PC-9 (cell line): Measurements from ENCODE around the gene GAL3ST3.

Source experiments
- EZH2 ChIP-seq: fragments of 200-600 bp; sonication (generic); IDR thresholded peaks from 2 replicates; pipeline ENCODE4 v1.8.0; 2017; ENCODE audit warnings: antibody characterized with exemption, low read depth
- TF ChIP-seq, protein P1 (sequence below): fragments of 200-600 bp; sonication (generic); conservative IDR thresholded peaks from 2 replicates; pipeline ENCODE4 v1.6.1; 2017; ENCODE audit warnings: mixed run types, antibody characterized with exemption, mild to moderate bottlenecking, moderate library complexity

DNA sequence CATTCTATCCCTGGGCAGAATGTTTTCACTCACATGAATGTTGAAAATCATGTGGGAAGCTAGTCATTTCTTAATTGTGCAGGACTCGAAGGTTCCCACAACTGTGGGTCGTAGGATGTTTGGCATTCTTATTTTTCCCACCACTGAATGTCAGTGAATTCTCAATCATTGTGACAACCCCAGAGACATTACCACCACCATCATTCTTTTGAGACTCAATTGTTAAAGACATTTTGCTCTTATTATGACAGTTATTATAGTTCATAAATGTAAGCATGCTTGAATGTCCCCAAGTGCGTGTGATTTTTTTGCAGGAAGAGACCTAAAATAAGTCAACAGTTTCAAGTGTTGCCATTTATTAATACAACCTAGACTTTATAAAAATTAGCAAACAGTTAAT lies 40.1 kb upstream of the GAL3ST3 start:
- TF ChIP-seq, protein P1, sequence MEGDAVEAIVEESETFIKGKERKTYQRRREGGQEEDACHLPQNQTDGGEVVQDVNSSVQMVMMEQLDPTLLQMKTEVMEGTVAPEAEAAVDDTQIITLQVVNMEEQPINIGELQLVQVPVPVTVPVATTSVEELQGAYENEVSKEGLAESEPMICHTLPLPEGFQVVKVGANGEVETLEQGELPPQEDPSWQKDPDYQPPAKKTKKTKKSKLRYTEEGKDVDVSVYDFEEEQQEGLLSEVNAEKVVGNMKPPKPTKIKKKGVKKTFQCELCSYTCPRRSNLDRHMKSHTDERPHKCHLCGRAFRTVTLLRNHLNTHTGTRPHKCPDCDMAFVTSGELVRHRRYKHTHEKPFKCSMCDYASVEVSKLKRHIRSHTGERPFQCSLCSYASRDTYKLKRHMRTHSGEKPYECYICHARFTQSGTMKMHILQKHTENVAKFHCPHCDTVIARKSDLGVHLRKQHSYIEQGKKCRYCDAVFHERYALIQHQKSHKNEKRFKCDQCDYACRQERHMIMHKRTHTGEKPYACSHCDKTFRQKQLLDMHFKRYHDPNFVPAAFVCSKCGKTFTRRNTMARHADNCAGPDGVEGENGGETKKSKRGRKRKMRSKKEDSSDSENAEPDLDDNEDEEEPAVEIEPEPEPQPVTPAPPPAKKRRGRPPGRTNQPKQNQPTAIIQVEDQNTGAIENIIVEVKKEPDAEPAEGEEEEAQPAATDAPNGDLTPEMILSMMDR, result no peak
- TF ChIP-seq EZH2, result no peak
